Mesodermal cell (in vitro differentiated cells): ENCODE measurements around the gene WWC1.
"Not testable (repeated sequence)": the region's sequence is repeated elsewhere in the genome, so short reads cannot be mapped to it uniquely, and the experiment has no call there.

Experiments used
- H3K27ac ChIP-seq: 2 replicates; pipeline ENCODE4 v1.7.0; 2013; ENCODE audit warnings: mild to moderate bottlenecking, low read depth, low read length, moderate library complexity; ENCODE audit not compliant: severe bottlenecking
- H3K36me3 ChIP-seq: 2 replicates; pipeline ENCODE4 v1.7.1; 2013; ENCODE audit warnings: mild to moderate bottlenecking, low read length, moderate library complexity; ENCODE audit not compliant: control insufficient read depth, insufficient read depth
- H3K4me1 ChIP-seq: one replicate; pipeline ENCODE4 v1.7.1; 2013; ENCODE audit warnings: mild to moderate bottlenecking, low read length; ENCODE audit not compliant: insufficient read depth, control insufficient read depth, poor library complexity, severe bottlenecking
- H3K4me3 ChIP-seq: 2 replicates; pipeline ENCODE4 v1.7.0; 2013; ENCODE audit warnings: low read length, control low read depth, mild to moderate bottlenecking; ENCODE audit not compliant: insufficient read depth, poor library complexity, severe bottlenecking; ENCODE audit errors: extremely low read depth
- H3K9me3 ChIP-seq: 2 replicates; pipeline ENCODE4 v1.7.1; 2013; ENCODE audit warnings: mild to moderate bottlenecking, low read length, moderate library complexity; ENCODE audit not compliant: control insufficient read depth
- WGBS, 2 experiments: methylation state at CpG; one replicate each; pipeline ENCODE4 v1.1.5; 2013; ENCODE audit warnings: missing lambda C conversion rate in 2 of 2; ENCODE audit not compliant: insufficient coverage in 2 of 2; 5-methylcytosine and 5-hydroxymethylcytosine counted together

WWC1 gene

DNA sequence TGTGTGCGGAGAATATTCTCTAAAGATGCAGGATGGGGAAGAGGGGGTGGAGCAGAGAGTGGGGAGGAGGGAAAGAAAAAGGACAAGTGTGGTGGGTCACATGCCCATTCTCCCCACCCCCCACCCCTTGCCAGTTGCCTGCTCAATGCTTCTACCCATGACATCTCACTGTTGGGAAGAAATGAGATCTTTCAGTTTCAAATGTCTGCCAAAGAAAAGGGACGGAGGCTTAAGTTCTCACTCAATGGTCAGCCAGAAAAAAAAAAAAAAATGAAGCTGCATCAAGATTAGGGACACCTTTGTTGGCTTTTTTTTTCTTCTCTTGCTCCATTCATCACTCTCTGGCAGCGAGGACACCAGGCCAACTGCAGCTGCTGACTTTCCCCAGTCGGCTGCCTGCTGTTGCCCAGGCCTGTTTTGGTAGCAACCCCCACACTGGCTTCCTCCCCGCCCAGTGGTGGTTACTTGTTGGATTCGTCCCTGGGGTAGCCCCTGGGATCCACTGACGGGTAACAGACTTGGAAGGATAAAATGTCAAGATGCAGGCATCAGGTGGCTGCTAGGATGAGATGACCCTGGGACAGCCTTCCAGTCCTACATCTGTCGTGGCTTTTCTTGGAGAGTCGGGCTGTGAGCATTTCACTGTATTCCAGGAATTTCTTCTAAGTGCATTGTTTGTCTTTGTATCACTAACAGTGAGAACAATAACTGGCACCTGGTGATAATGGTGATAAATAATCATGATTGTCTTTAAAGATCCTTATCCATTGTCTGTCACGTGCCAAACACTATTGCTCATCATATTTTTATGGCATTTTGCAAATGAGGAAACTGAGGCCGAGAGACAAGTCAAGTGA is 9.1 kb downstream of the WWC1 start:
- Histone ChIP-seq H3K9me3 (no peaks in the 10 kb centered on the region), H3K36me3 (no peaks in the 10 kb centered on the region), H3K4me1 (peaks cover 36% of the 10 kb centered on the region), H3K4me3 (no peak overlapping the region), H3K27ac (no peak overlapping the region)
- 42 to 52% methylated on average over 7 to 10 of the region's 11 CpGs for WGBS, 2 experiments

GRCh38 chr5:168301593-168302390 is 10.3 kb downstream of the WWC1 start:
- H3K36me3 ChIP-seq: no peaks in the 10 kb centered on the region
- H3K9me3 ChIP-seq: no peaks in the 10 kb centered on the region
- 67 to 93% methylated on average over 6 to 8 of the region's 11 CpGs for WGBS, 2 experiments
- H3K4me1 ChIP-seq: peaks cover 24% of the 10 kb centered on the region
- no peak overlapping the region for H3K4me3 ChIP-seq
- no peak overlapping the region for H3K27ac ChIP-seq

DNA sequence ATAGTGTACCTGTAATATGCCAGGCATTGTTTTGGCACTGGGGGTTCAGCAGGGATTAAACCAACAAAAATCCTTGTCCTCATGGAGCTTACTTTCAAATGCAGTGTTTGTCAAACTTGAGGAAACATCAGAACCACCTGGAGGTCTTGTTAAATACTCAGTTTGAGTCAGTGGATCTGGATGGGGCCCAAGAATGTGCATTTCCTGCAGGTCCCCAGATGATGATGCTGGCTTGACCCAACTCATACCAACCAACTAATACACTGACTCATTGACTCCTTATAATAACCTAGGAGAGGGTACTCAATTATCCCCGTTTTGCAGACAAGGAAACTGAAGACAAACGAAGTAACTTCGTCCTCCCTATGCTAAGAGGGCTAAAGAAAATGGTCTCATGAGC is 11.3 kb downstream of the WWC1 start:
- Histone ChIP-seq H3K4me1 (peaks cover 22% of the 10 kb centered on the region), H3K9me3 (no peaks in the 10 kb centered on the region), H3K36me3 (no peaks in the 10 kb centered on the region), H3K4me3 (no peak overlapping the region), H3K27ac (no peak overlapping the region)
- 83 to 100% methylated on average over 1 of the region's 3 CpGs for WGBS, 2 experiments

- WGBS, 2 experiments: 89 to 100% methylated on average over 3 of the region's 5 CpGs
- Histone ChIP-seq H3K9me3 (no peaks in the 10 kb centered on the region), H3K27ac (no peak overlapping the region), H3K36me3 (peaks cover under 1% of the 10 kb centered on the region), H3K4me1 (peaks cover 22% of the 10 kb centered on the region), H3K4me3 (no peak overlapping the region)
Observed at GRCh38 chr5:168303393-168304025, 12.1 kb downstream of the WWC1 start.

- H3K9me3 ChIP-seq: no peaks in the 10 kb centered on the region
- H3K4me1 ChIP-seq: peaks cover 22% of the 10 kb centered on the region
- no peak overlapping the region for H3K4me3 ChIP-seq
- 91 to 97% methylated on average over 2 of the region's 2 CpGs for WGBS, 2 experiments
- H3K36me3 ChIP-seq: peaks cover 6% of the 10 kb centered on the region
- no peak overlapping the region for H3K27ac ChIP-seq
Observed at GRCh38 chr5:168304349-168304748, 12.9 kb downstream of the WWC1 start.

- Histone ChIP-seq H3K4me1 (peaks cover 18% of the 10 kb centered on the region), H3K9me3 (no peaks in the 10 kb centered on the region), H3K36me3 (peaks cover 6% of the 10 kb centered on the region), H3K4me3 (no peak overlapping the region), H3K27ac (no peak overlapping the region)
- 91 to 96% methylated on average over 3 to 7 of the region's 7 CpGs for WGBS, 2 experiments
Observed at GRCh38 chr5:168305281-168305680, 13.8 kb downstream of the WWC1 start.

- Histone ChIP-seq H3K27ac (no peak overlapping the region), H3K36me3 (peaks cover 6% of the 10 kb centered on the region), H3K9me3 (no peaks in the 10 kb centered on the region), H3K4me3 (no peak overlapping the region), H3K4me1 (peaks cover 11% of the 10 kb centered on the region)
- whole genome bisulfite sequencing, 2 experiments: 93 to 95% methylated on average over 4 to 5 of the region's 6 CpGs
Observed at GRCh38 chr5:168307022-168307421, 15.6 kb downstream of the WWC1 start.

GRCh38 chr5:168307925-168308584 is 16.6 kb downstream of the WWC1 start:
- H3K4me3 ChIP-seq: no peak overlapping the region
- peaks cover 9% of the 10 kb centered on the region for H3K4me1 ChIP-seq
- H3K36me3 ChIP-seq: peaks cover 6% of the 10 kb centered on the region
- 96% methylated on average over 3 of the region's 4 CpGs for WGBS, 2 experiments
- H3K9me3 ChIP-seq: no peaks in the 10 kb centered on the region
- H3K27ac ChIP-seq: no peak overlapping the region

- H3K27ac ChIP-seq: no peak overlapping the region
- no peak overlapping the region for H3K4me3 ChIP-seq
- WGBS, 2 experiments: 87 to 100% methylated on average over 6 of the region's 6 CpGs
- H3K4me1 ChIP-seq: peaks cover 8% of the 10 kb centered on the region
- H3K9me3 ChIP-seq: no peaks in the 10 kb centered on the region
- H3K36me3 ChIP-seq: peaks cover 6% of the 10 kb centered on the region
Observed at GRCh38 chr5:168308976-168309598, 17.6 kb downstream of the WWC1 start.

DNA sequence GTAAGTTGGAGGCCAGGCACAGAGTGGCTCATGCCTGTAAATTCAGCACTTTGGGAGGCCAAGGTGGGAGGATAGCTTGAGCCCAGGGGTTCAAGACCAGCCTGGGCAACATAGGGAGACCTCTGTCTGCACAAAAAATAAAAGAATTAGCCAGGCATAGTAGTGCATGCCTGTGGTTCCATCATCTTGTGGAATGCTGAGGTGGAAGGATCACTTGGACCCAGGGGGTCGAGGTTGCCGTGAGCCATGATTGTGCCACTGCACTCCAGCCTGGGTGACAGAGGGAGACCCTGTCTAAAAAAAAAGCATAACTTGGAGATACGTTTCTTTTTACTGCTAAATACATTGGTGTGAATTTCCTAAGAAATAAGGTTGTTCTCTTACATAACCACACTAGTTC is 19.1 kb downstream of the WWC1 start:
- not testable (repeated sequence) for H3K4me3 ChIP-seq, H3K9me3 ChIP-seq, H3K36me3 ChIP-seq, H3K27ac ChIP-seq
- 94 to 100% methylated on average over 2 of the region's 3 CpGs for WGBS, 2 experiments
- peaks cover 18% of the 10 kb centered on the region for H3K4me1 ChIP-seq
